AG09319 (cell line): Measurements from ENCODE around the gene TMCO1.

Source experiments
- DNase-seq: peaks from one replicate; pipeline ENCODE4 v3.0.0-alpha.2; 2010; ENCODE audit warnings: low read depth; ENCODE audit errors: extremely low read depth
- CTCF ChIP-seq: IDR thresholded peaks from 2 replicates; pipeline ENCODE4 v1.5.1; 2011; ENCODE audit warnings: low read depth, mild to moderate bottlenecking, inconsistent platforms, low read length, moderate library complexity

Gene TMCO1

GRCh38 chr1:165680303-165680702 lies 88.4 kb downstream of the TMCO1 start:
- DNase-seq, result no peak
- no peak for TF ChIP-seq CTCF

DNA sequence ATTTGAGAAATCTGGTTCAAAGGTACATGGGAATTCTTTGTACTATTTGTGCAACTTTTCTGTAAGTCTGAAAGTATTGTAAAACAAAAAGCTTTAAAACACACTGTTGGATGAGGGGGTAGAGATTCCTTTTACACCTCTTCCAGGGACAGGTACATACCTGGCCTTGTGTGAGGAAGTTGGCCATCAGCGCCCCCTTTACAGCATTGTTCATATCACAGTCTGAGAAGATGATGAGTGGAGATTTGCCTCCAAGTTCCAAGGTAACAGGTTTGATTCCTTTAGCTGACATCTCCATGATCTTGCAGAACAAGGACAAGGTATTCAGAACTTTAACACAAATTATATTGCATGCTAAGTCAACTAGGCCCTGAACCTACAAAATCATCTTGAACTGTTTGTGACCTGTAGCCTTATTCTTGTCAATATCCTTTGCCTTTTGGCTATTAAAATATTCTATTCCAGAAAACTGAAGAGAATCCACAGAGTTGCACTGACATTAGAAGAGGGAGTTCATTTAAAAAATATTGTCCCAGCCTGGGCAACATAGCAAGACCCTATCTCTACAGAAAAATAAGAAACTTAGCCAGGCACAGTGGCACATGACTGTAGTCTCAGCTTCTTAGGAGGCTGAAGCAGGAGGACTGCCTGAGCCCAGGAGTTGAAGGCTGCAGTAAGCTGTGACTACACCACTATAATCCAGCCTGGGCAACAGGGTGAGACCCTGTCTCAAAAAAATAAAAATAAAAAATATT lies 89.2 kb downstream of the TMCO1 start:
- no peak for TF ChIP-seq CTCF
- no peak for DNase-seq

- no peak for TF ChIP-seq CTCF
- no peak for DNase-seq
These were observed 90.2 kb downstream of the TMCO1 start for GRCh38 chr1:165678509-165678908.
